MV-4-11 (cell line): Measurements from ENCODE around the gene OR2J2.
"Not testable (repeated sequence)": the region's sequence is repeated elsewhere in the genome, so short reads cannot be mapped to it uniquely, and the experiment has no call there.

Experiments
- DNase-seq: peaks from one replicate; lab custom pipeline; 2025; lab: John Stamatoyannopoulos, UW

The OR2J2 gene

DNA sequence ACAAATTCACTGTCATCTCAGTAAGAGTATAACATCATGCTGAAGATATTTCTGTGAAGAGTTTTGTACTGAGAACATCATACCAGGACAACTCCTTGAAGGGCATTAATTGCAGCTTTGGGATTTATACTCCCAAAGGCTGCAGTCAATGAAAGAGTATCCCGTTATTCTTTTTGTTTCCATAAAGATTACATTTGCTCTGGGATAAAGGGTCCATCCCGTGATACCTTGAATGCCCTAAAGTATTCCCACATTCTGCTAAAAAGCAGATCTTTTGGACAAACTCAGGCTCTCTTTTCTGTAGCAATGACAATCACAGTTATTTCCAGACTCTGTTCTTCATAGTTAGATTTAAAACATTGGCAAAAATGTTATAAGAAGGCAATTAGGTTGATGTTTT, at the start of gene OR2J2:
Gene OR2J2 (plus strand): TSS at position 301 of the 400 bp plus-strand sequence. CDS start 2,729 bp downstream, outside the sequence.
- DNase-seq = not testable (repeated sequence)

DNA sequence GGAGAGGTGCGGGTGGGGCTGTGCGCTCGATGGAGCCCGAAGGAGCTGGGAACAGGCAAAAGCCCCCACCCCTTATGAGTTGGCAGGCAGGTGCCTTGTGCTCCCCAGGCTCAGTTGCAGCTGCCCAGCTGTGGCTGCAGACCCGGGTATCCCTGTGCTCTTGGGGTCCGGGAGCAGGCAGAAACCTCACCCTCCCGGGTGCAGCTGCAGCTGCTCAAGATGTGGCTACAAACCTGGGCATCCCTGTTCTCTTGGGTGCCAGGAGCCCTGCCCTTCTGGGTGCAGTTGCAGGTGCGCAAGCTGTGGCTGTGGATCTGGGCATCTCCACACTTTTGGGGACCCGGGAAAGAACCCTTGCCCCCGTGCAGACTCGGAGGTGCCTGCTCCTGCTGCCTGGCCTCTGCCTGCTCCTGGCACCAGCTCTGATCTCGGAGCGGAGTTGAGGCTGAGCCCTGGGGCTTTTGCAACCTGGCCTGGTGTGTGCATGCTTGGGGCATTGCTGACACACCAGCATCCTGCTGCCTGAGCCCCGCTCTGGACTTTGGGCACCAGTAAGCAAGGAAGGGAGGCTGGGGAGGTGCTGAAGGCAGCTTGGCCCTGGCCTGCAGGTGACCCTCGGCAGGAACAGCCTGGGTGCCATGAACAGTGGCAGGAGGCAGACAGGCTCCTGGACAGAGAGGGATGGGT, 41.2 kb upstream of the OR2J2 start:
- no peak for DNase-seq

DNA sequence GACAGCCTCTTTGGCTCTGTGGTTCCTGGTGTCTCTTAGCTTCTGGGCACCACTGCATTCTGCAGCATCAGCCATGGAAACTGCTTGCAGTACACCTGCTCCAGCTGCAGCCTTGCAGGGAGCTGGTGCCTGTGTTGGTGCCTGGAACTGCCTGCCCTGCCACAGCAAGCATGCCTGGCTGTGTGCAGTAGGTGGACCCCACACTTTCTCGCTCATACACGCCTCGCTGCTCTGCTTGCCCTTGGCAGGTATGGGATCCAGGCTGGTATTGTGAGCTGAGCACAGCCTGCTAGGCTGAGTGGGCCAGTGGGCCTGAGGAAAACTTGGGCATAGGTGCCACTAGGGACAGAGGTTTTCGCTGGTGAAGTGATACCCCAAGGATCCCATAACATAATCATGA, 40.1 kb upstream of the OR2J2 start:
- DNase-seq = no peak

DNA sequence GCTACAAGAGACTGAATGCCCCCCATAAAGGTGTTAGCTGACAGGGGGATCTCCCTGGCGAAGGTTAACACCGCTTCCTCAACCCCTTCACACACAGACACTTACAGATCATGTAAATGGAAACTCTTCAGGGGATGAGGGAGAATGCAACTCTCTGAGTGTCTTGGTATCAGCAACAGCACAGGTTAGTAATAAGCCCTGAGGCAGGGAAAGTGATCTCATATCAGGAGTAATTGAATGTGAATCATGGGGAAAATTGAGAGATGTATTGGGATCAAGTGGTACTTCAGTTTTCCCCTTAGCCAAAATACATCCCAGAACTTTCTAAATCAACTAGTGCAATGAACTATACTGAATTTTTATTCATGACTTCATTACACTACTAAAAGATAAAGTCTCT, 39.0 kb upstream of the OR2J2 start:
- DNase-seq = no peak

- no peak for DNase-seq
Measured at GRCh38 chr6:29137724-29138123, 33.0 kb upstream of the OR2J2 start.

DNA sequence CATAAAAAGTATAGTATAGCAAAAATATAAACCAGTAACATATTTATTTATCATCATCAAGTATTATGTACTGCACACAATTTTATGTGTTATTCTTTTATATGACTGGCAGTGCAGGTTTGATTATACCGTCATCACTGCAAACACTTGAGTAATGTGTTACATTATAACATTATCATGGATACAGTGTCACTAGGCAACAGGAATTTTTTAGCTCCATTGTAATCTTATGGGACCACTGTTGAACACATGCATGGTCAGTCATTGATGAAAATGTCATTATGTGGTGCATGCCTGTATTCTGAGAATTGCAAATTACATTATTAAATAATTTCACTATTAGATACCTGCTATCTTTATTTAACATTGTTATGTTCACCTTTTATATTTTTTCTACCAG, 29.1 kb upstream of the OR2J2 start:
- no peak for DNase-seq

DNA sequence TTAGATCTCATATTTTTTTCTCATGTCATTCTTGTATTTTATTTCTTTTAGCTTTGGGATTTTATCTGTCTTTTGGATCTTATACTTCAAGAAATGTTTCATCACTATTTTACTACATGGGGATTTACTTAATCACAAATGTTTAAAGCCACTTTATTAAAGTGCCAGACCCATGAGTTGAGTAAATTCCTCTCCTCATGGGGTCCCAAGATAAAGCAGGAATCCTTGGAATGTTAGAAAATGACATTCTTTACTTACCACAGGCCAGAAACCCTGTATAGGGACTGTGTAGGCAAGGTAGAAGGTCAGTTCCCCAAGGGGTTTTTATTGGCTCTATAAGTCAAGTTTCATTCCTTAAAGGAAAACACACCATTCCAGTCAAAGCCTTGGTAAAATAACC, 28.4 kb upstream of the OR2J2 start:
- DNase-seq = no peak

DNA sequence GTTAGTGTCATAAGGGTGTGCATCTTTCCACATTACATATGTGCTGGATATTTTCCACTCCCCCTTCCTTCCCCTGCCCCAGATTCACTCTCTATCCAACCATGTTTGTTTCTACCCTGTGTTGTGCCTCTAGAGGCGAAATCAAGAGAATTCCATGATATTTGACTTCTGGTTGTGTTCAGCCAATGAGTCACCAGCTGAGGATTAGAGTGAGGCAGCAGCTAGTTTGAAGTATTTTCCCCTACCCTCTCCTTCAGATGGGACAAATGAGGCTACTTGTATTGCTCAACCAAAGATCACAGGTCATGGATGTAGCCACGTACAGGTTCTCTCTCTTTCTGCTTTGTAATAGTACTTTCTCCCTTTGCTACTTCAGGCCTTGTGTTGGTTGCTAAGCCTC, 24.5 kb upstream of the OR2J2 start:
- DNase-seq = no peak

DNA sequence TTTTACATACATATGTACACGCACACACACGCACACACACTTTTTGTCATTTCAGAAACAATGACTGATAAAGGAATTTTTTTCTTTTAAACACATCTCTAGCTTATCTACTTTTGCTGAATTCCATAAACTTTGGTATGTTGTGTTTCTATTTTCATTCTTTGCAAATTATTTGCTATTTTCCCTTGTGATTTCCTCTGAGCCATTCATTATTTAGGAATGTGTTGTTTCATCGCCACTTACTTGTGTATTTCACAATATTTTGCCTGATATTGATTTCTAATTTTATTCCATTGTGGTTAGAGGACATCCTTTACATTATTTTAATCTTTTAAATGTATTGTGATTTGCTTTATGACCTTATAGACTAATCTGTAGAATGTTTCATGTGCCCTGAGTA, 23.6 kb upstream of the OR2J2 start:
- DNase-seq = no peak

DNA sequence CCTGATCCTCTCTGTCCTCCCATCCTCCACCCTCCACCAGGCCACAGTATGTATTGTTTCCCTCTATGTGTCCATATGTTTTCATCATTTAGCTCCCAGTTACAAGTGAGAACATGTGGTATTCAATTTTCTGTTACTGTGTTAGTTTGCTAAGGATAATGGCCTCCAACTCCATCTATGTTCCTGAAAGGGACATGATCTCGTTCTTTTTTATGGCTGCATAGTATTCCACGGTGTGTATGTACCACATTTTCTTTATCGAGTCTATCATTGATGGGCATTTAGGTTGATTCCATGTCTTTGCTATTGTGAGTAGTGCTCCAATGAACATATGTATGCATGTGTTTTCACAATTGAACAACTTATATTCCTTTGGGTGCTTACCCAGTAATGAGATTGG, 21.3 kb upstream of the OR2J2 start:
- DNase-seq = not testable (repeated sequence)

DNA sequence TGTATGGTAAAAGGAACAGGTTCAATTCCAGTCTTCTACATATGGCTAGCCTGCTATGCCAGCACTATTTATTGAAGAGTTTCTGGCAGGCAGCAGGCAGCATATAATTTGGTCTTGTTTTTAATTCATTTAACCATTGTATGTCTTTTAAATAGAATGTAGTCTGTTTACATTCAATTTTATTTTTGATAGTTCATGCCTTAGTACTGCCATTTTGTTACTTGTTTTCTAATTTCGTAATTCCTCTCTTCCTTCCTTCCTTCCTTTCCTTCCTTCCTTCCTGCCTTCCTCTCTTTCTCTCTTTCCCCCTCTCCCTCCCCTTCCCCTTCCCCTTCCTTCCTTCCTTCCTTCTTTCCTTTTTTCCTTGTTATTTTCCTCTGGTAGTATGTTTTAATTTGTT, 17.6 kb upstream of the OR2J2 start:
- no peak for DNase-seq

DNA sequence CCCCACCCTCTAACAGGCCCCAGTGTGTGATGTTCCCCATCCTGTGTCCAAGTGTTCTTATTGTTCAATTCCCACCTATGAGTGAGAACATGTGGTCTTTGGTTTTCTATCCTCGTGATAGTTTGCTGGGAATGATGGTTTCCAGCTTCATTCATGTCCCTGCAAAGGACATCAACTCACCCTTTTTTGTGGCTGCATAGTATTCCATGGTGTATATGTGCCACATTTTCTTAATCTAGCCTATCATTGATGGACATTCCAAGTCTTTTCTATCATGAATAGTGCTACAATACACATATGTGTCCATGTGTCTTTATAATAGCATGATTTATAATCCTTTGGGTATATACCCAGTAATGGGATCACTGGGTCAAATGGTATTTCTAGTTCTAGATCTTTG, 15.5 kb upstream of the OR2J2 start:
- not testable (repeated sequence) for DNase-seq

DNA sequence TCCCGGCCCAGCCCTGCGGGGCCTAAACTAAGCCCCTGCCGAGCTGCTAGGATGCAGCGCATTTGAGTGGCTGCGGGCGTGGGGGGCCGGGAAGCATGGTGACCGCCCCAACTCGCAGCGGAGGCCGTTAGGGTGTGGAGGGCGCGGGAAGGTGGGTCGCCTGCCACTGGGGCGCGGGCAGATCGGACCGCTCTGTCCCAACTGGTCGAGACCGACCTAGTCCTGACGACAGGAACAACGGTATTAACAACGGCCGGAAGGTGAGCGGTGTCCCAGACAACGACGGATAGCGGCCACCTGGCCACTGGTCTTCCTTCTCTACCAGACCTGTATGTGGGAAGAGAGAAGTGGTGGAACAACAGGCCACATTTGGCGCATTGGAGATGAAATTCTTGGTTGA, 10.8 kb upstream of the OR2J2 start:
- not testable (repeated sequence) for DNase-seq

DNA sequence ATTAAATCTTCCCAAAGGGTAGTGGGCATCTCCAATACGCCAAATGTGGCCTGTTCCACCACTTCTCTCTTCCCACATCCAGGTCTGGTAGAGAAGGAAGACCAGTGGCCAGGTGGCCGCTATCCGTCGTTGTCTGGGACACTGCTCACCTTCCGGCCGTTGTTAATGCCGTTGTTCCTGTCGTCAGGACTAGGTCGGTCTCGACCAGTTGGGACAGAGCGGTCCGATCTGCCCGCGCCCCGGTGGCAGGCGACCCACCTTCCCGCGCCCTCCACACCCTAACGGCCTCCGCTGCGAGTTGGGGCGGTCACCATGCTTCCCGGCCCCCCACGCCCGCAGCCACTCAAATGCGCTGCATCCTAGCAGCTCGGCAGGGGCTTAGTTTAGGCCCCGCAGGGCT, 5.1 kb upstream of the OR2J2 start:
- not testable (repeated sequence) for DNase-seq

GRCh38 chr6:29171736-29172135, 1.0 kb downstream of the OR2J2 start:
- DNase-seq = no peak

DNA sequence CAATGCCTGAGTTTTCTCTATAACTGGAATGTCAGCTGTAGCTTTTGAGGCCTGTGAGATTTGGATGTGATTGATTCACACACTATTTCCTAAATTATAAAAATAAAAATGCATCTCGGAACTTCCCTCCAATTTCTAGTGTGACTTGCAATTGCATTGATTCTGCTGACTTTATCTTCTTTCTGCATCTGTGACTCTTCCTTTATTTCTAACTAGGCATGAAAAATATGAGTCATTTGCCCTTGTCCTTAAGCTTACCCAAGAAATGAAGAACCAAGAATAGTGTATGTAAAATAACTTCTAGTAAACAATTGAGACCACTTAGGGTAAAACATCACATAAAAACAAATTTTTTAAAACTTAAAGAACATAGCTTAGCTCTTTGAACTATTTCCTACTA, 12.9 kb downstream of the OR2J2 start:
- no peak for DNase-seq

- not testable (repeated sequence) for DNase-seq
Measured at GRCh38 chr6:29188659-29189058, 18.0 kb downstream of the OR2J2 start.

DNA sequence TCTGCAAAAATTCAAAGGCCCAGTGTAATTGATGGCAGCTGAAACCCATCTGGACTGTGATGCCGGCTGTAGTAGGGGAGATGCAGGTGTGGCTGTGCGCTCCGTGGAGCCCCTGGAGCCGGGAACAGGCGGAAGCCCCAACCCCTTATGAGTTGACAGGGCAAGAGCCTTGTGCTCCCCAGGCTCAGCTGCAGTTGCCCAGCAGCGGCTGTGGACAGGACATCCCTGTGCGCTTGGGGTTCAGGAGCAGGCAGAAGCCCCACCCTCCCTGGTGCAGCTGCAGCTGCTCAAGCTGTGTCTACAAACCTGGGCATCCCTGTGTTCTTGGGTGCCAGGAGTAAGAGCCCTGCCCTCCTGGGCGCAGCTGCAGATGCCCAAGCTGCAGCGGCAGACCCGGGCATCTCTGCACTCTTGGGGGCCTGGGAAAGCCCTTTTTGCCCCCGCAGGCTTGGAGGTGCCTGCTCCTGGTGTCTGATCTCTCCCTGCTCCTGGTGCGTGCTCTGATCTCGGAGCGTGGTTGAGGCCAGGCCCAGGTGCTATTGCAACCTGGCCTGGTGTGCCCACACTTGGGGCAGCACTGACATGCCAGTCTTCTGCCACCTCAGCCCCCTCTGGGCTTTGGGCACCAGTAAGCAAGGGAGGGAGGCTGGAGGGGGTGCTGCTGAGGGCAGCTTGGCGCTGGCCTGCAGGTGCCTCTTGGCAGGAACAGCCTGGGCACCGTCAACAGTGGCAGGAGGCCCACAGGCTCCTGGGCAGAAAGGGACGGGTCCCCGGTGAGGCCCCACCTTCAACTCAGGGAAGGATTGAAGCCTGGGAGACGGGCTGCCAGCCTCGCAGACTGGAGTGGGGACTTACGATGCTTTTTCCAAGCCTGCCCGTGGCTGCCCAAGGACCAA, 30.3 kb downstream of the OR2J2 start:
- DNase-seq = no peak

DNA sequence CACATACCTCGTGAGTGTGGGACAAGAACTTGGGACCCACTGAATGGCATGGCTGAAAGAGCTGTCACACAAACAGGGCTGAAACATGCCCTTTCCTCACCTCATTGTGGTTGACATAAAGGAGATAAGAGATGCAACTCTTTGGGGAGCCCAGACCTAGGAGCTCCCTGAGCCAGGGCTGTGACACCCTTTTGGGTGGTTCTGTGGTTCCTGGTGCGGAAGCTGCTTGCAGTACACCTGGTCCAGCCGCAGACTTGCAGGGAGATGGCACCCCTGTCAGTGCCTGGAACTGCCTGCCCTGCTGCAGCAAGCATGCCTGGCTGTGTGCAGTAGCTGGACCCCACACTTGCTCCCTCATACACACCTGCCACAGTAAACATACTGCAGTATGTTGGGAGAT, 31.3 kb downstream of the OR2J2 start:
- DNase-seq = no peak

- DNase-seq = no peak
Measured at GRCh38 chr6:29211488-29211887, 40.8 kb downstream of the OR2J2 start.

- DNase-seq = no peak
Measured at GRCh38 chr6:29216528-29216927, 45.8 kb downstream of the OR2J2 start.

GRCh38 chr6:29217242-29217641, 46.5 kb downstream of the OR2J2 start:
- DNase-seq = not testable (repeated sequence)

- not testable (repeated sequence) for DNase-seq
Measured at GRCh38 chr6:29218056-29218455, 47.3 kb downstream of the OR2J2 start.
